Fibroblast of pulmonary artery (primary cell): Measurements from ENCODE around the gene TMCO4.

Experiments used
- DNase-seq: peaks from one replicate; pipeline ENCODE4 v3.0.0-alpha.2; 2010; ENCODE audit warnings: low read depth
- H3K4me3 ChIP-seq: replicated peaks from 2 replicates; pipeline ENCODE4 v1.5.1; 2011; ENCODE audit warnings: low read depth, mild to moderate bottlenecking, control low read depth, low read length, moderate library complexity
- CTCF ChIP-seq: IDR thresholded peaks from 2 replicates; pipeline ENCODE4 v1.5.1; 2011; ENCODE audit warnings: mild to moderate bottlenecking, control low read depth, low read length, inconsistent platforms; ENCODE audit errors: missing control alignments

TMCO4 gene

GRCh38 chr1:19703280-19703679, 96.4 kb downstream of the TMCO4 start:
- no peak overlapping the region for H3K4me3 ChIP-seq
- DNase-seq: no peak
- no peak for TF ChIP-seq CTCF

GRCh38 chr1:19700079-19700777, 99.5 kb downstream of the TMCO4 start:
- no peak overlapping the region for H3K4me3 ChIP-seq
- no peak for TF ChIP-seq CTCF
- no peak for DNase-seq

- TF ChIP-seq CTCF: no peak
- no peak for DNase-seq
- no peak overlapping the region for H3K4me3 ChIP-seq
Observed at GRCh38 chr1:19698181-19698580, 101.5 kb downstream of the TMCO4 start.

- no peak for TF ChIP-seq CTCF
- H3K4me3 ChIP-seq: no peak overlapping the region
- no peak for DNase-seq
Observed at GRCh38 chr1:19696820-19697219, 102.9 kb downstream of the TMCO4 start.

GRCh38 chr1:19695772-19696171, 103.9 kb downstream of the TMCO4 start:
- no peak for TF ChIP-seq CTCF
- H3K4me3 ChIP-seq: no peak overlapping the region
- DNase-seq: no peak

GRCh38 chr1:19694298-19694697, 105.4 kb downstream of the TMCO4 start:
- no peak for DNase-seq
- no peak overlapping the region for H3K4me3 ChIP-seq
- no peak for TF ChIP-seq CTCF

- no peak for TF ChIP-seq CTCF
- H3K4me3 ChIP-seq: no peak overlapping the region
- no peak for DNase-seq
Observed at GRCh38 chr1:19690342-19690741, 109.4 kb downstream of the TMCO4 start.
